Mesenchymal stem cell (in vitro differentiated cells and primary cell): ENCODE results near the gene MARCO.

Experiments
- DNase-seq: peaks from one replicate; pipeline ENCODE4 v3.0.0-alpha.2; 2013
- H2AFZ ChIP-seq: one replicate; pipeline ENCODE4 v1.6.1; 2013; ENCODE audit warnings: low read depth, mild to moderate bottlenecking, control low read depth, inconsistent platforms, low read length, moderate library complexity
- H2AK5ac ChIP-seq: 2 replicates; pipeline ENCODE4 v1.6.1; 2013; ENCODE audit warnings: low read length, moderate library complexity, mild to moderate bottlenecking, inconsistent platforms; ENCODE audit not compliant: severe bottlenecking
- H2BK120ac ChIP-seq: one replicate; pipeline ENCODE4 v1.6.1; 2013; ENCODE audit warnings: low read depth, mild to moderate bottlenecking, inconsistent platforms, low read length, moderate library complexity
- H2BK12ac ChIP-seq, 2 experiments: one replicate each; pipeline ENCODE4 v1.6.1; 2013; ENCODE audit warnings: inconsistent platforms in 2 of 2, low read length in 2 of 2, mild to moderate bottlenecking in 2 of 2, moderate library complexity in 2 of 2, control low read depth in 1 of 2
- H2BK15ac ChIP-seq: one replicate; pipeline ENCODE4 v1.6.1; 2013; ENCODE audit warnings: mild to moderate bottlenecking, low read depth, inconsistent platforms; ENCODE audit not compliant: poor library complexity, severe bottlenecking
- H2BK5ac ChIP-seq: 2 replicates; pipeline ENCODE4 v1.6.1; 2013; ENCODE audit warnings: low read depth, mild to moderate bottlenecking, low read length, control low read depth, inconsistent platforms; ENCODE audit not compliant: poor library complexity, severe bottlenecking
- H3K14ac ChIP-seq, 2 experiments: one replicate each; pipeline ENCODE4 v1.6.1; 2013; ENCODE audit warnings: inconsistent platforms in 2 of 2, low read length in 2 of 2, control low read depth in 1 of 2, mild to moderate bottlenecking in 1 of 2, moderate library complexity in 1 of 2
- H3K18ac ChIP-seq, 2 experiments: one replicate each; pipeline ENCODE4 v1.6.1; 2013; ENCODE audit warnings: inconsistent platforms in 2 of 2, low read length in 2 of 2, control low read depth in 1 of 2, low read depth in 1 of 2, mild to moderate bottlenecking in 1 of 2
- H3K23ac ChIP-seq, 2 experiments: one replicate each; pipeline ENCODE4 v1.6.1; 2013; ENCODE audit warnings: inconsistent platforms in 2 of 2, low read length in 2 of 2, mild to moderate bottlenecking in 2 of 2, moderate library complexity in 2 of 2, control low read depth in 1 of 2
- H3K27ac ChIP-seq: 2 replicates; pipeline ENCODE4 v1.5.1; 2013; ENCODE audit warnings: mild to moderate bottlenecking, moderate library complexity, low read length, control low read depth, inconsistent platforms; ENCODE audit not compliant: poor library complexity, severe bottlenecking
- H3K27me3 ChIP-seq, 2 experiments: 2 replicates each; pipeline versions ENCODE4 v1.6.1 to v1.7.0; 2013; ENCODE audit warnings: low read length in 2 of 2, mild to moderate bottlenecking in 2 of 2, moderate library complexity in 2 of 2, control low read depth in 1 of 2, inconsistent platforms in 1 of 2; ENCODE audit not compliant: control insufficient read depth in 1 of 2, insufficient read depth in 1 of 2
- H3K36me3 ChIP-seq, 2 experiments: 2 replicates each; pipeline versions ENCODE4 v1.6.1 to v1.7.0; 2013; ENCODE audit warnings: low read length in 2 of 2, control low read depth in 1 of 2, inconsistent platforms in 1 of 2, low read depth in 1 of 2, mild to moderate bottlenecking in 1 of 2; ENCODE audit not compliant: insufficient read depth in 2 of 2, control insufficient read depth in 1 of 2
- H3K4ac ChIP-seq, 2 experiments: one replicate each; pipeline ENCODE4 v1.6.1; 2013; ENCODE audit warnings: inconsistent platforms in 2 of 2, low read length in 2 of 2, mild to moderate bottlenecking in 2 of 2, moderate library complexity in 2 of 2, control low read depth in 1 of 2, low read depth in 1 of 2
- H3K4me1 ChIP-seq: 2 replicates; pipeline ENCODE4 v1.6.1; 2013; ENCODE audit warnings: low read depth, low read length, control low read depth; ENCODE audit not compliant: control insufficient read depth, insufficient read depth
- H3K4me2 ChIP-seq: 2 replicates; pipeline ENCODE4 v1.6.1; 2013; ENCODE audit warnings: low read length, mild to moderate bottlenecking, inconsistent platforms; ENCODE audit not compliant: poor library complexity, severe bottlenecking
- H3K4me3 ChIP-seq, 2 experiments: 2 replicates each; pipeline versions ENCODE4 v1.5.1 to v1.7.0; 2013; ENCODE audit warnings: low read length in 2 of 2, mild to moderate bottlenecking in 2 of 2, control low read depth in 1 of 2, low read depth in 1 of 2; ENCODE audit not compliant: insufficient read depth in 1 of 2
- H3K79me1 ChIP-seq: replicated peaks from 2 replicates; pipeline ENCODE4 v1.6.1; 2013; ENCODE audit warnings: mild to moderate bottlenecking, control low read depth, low read length, inconsistent platforms; ENCODE audit not compliant: poor library complexity, severe bottlenecking
- H3K9ac ChIP-seq: 2 replicates; pipeline ENCODE4 v1.7.0; 2013; ENCODE audit warnings: mild to moderate bottlenecking, low read length, moderate library complexity
- H3K9me3 ChIP-seq: 2 replicates; pipeline ENCODE4 v1.7.0; 2013; ENCODE audit warnings: mild to moderate bottlenecking, low read length; ENCODE audit not compliant: control insufficient read depth
- H4K8ac ChIP-seq: one replicate; pipeline ENCODE4 v1.6.1; 2013; ENCODE audit warnings: inconsistent platforms, mild to moderate bottlenecking, low read length, moderate library complexity
- H4K91ac ChIP-seq: one replicate; pipeline ENCODE4 v1.6.1; 2013; ENCODE audit warnings: mild to moderate bottlenecking, low read length, inconsistent platforms
- WGBS: methylation state at CpG from one replicate; pipeline ENCODE4 v1.1.7; 2013; ENCODE audit warnings: mixed read lengths; 5-methylcytosine and 5-hydroxymethylcytosine counted together

Gene MARCO

GRCh38 chr2:118980022-118980421, 38.0 kb downstream of the MARCO start:
- Histone ChIP-seq H4K91ac (no peak overlapping the region), H2BK120ac (no peak overlapping the region), H2AFZ (no peak overlapping the region), H2BK5ac (no peak overlapping the region), H4K8ac (no peak overlapping the region), H2BK12ac (no peak overlapping the region), H3K4me3 (no peak overlapping the region), H2BK15ac (no peak overlapping the region), H3K9ac (no peak overlapping the region), H3K4me1 (no peaks in the 10 kb centered on the region), H3K18ac (no peak overlapping the region), H3K4me2 (no peak overlapping the region), H3K27me3 (peaks cover 0 to 56% of the 10 kb centered on the region in 2 experiments), H3K23ac (no peak overlapping the region), H3K4ac (no peak overlapping the region), H3K27ac (no peak overlapping the region), H3K14ac (no peak overlapping the region), H3K9me3 (peaks cover 11% of the 10 kb centered on the region), H3K36me3 (no peaks in the 10 kb centered on the region), H3K79me1 (no peaks in the 10 kb centered on the region), H2AK5ac (no peak overlapping the region)
- no peak for DNase-seq
- WGBS: 54% methylated on average over 4 of the region's 4 CpGs

GRCh38 chr2:118980573-118980972, 38.6 kb downstream of the MARCO start:
- Histone ChIP-seq H2AK5ac (no peak overlapping the region), H3K79me1 (no peaks in the 10 kb centered on the region), H2BK120ac (no peak overlapping the region), H3K18ac (no peak overlapping the region), H2AFZ (no peak overlapping the region), H3K27me3 (peaks cover 0 to 59% of the 10 kb centered on the region in 2 experiments), H3K23ac (no peak overlapping the region), H3K4me3 (no peak overlapping the region), H3K4me1 (no peaks in the 10 kb centered on the region), H3K27ac (no peak overlapping the region), H3K36me3 (no peaks in the 10 kb centered on the region), H4K91ac (no peak overlapping the region), H3K9ac (no peak overlapping the region), H3K14ac (no peak overlapping the region), H2BK12ac (no peak overlapping the region), H3K4me2 (no peak overlapping the region), H2BK5ac (no peak overlapping the region), H2BK15ac (no peak overlapping the region), H4K8ac (no peak overlapping the region), H3K4ac (no peak overlapping the region), H3K9me3 (peaks cover 11% of the 10 kb centered on the region)
- no peak for DNase-seq
- 41% methylated on average over 2 of the region's 2 CpGs for WGBS

- H2BK12ac ChIP-seq: no peak overlapping the region
Observed at GRCh38 chr2:118981632-118982031, 39.6 kb downstream of the MARCO start.

GRCh38 chr2:118982039-118982438, 40.0 kb downstream of the MARCO start:
- WGBS: 65% methylated on average over 3 of the region's 3 CpGs

More at GRCh38 chr2:118981632-118982031, 39.6 kb downstream of the MARCO start:
- H3K9me3 ChIP-seq: peaks cover 3% of the 10 kb centered on the region
- H3K79me1 ChIP-seq: no peaks in the 10 kb centered on the region
- WGBS: 52% methylated on average over 1 of the region's 2 CpGs
- no peak overlapping the region for H2BK5ac ChIP-seq
- H3K9ac ChIP-seq: no peak overlapping the region
- H2BK15ac ChIP-seq: no peak overlapping the region
- no peak overlapping the region for H3K14ac ChIP-seq
- DNase-seq: no peak
- no peak overlapping the region for H2AFZ ChIP-seq
- H2AK5ac ChIP-seq: no peak overlapping the region
- H3K36me3 ChIP-seq: no peaks in the 10 kb centered on the region
- no peak overlapping the region for H3K4me2 ChIP-seq
- no peak overlapping the region for H4K8ac ChIP-seq
- H4K91ac ChIP-seq: no peak overlapping the region
- H3K27ac ChIP-seq: no peak overlapping the region
- no peak overlapping the region for H2BK120ac ChIP-seq
- H3K4me1 ChIP-seq: no peaks in the 10 kb centered on the region
- no peak overlapping the region for H3K4me3 ChIP-seq
- H3K4ac ChIP-seq: no peak overlapping the region
- H3K23ac ChIP-seq: no peak overlapping the region
- H3K27me3 ChIP-seq: peaks cover 0 to 62% of the 10 kb centered on the region in 2 experiments
- no peak overlapping the region for H3K18ac ChIP-seq

More at GRCh38 chr2:118982039-118982438, 40.0 kb downstream of the MARCO start:
- Histone ChIP-seq H3K4me2 (no peak overlapping the region), H3K27me3 (peaks cover 0 to 62% of the 10 kb centered on the region in 2 experiments), H3K4me1 (no peaks in the 10 kb centered on the region), H3K36me3 (no peaks in the 10 kb centered on the region), H3K18ac (peak overlapping the region in 1 of 2 experiments; percentile 11), H4K91ac (no peak overlapping the region), H2AK5ac (no peak overlapping the region), H2BK5ac (no peak overlapping the region), H2AFZ (no peak overlapping the region), H3K23ac (no peak overlapping the region), H3K4me3 (no peak overlapping the region), H3K9me3 (no peaks in the 10 kb centered on the region), H2BK120ac (no peak overlapping the region), H4K8ac (no peak overlapping the region), H3K4ac (no peak overlapping the region), H3K79me1 (no peaks in the 10 kb centered on the region), H3K9ac (no peak overlapping the region), H2BK12ac (no peak overlapping the region), H3K27ac (no peak overlapping the region), H3K14ac (no peak overlapping the region), H2BK15ac (no peak overlapping the region)
- DNase-seq: no peak
